Stimulated activated CD8-positive, alpha-beta memory T cell treated with anti-CD3 and anti-CD28 coated beads, Interleukin-15, amount 100 ng/mL, for 4 hours (primary cell): ENCODE results near the gene INF2.

Experiments
- DNase-seq, 2 donors: peaks; one replicate each; pipeline ENCODE4 v3.0.0-alpha.2; 2020; ENCODE audit warnings: low read depth in 2 of 2

The INF2 gene

GRCh38 chr14:104676694-104677511, 12.5 kb upstream of the INF2 start:
- DNase-seq: peak in 1 of 2 donors; percentile 18

- peak; percentile 66 to 70 for DNase-seq
Measured at GRCh38 chr14:104677512-104678332, 11.7 kb upstream of the INF2 start.

DNA sequence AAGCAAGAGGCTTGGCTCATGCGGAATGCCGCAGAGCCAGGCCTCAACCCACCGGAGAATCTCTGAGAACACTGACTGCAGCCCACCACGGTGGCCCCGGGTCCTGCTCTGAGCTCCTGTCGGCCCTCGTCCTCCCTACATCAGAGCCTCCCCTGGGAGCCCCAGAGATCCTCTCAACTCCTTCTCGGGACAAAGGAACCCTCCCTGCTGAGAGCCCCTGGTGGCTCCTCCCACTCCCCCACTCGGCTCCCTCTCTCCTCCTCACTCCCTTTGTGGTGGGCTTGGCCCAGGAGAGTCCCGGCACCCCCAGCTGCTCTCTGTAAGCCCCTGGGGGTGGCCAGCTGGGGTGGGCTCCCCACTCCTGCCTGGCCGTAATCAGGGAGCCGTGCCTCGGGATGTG, 11.1 kb upstream of the INF2 start:
- no peak for DNase-seq

- DNase-seq: no peak
Measured at GRCh38 chr14:104678901-104679705, 10.3 kb upstream of the INF2 start.

GRCh38 chr14:104680056-104680805, 9.2 kb upstream of the INF2 start:
- no peak for DNase-seq

- no peak for DNase-seq
Measured at GRCh38 chr14:104680806-104681688, 8.4 kb upstream of the INF2 start.

DNA sequence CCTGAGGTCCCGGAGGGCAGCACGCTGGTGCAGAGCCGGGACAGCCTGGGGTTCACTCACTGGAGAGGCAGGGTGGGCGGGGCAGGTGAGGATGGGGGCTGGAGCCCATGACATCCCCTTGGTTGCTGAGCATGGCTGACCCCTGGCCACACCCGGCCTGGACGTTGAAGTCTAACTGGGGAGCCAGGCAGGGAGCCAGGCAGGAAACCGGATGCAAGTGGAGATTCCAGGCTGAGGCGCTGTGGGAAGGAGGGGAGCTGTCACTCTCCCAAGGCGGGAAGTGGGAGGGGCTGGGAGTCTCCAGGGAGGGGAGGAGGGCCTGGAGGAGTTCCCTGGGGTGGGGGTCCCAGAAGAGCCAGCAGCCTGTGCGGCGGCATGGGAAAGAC, 7.7 kb upstream of the INF2 start:
- DNase-seq: no peak

DNA sequence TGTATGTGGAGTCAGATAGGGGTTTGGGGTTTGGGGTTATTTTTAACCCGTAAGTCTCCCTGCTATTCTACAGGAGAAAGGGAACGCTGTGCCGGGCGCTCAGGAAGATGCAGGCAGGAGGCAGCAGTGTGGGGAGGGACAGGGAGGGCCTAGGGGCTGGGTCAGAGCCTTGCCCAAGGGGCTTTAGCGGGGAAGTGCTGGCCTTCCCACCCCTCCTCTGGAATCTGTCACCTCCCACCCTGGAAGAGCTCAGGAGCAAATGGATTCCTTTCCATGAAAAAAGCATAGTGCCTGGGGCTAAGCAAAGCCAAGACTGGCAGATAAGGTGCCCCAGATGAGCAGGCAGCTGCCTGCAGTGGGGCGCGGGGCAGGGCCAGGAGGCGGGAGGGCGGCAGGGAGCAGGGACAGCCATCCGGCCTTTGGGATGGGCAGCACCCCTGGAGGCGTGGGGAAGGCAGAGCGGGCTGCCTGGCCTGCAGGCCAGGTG, 7.3 kb upstream of the INF2 start:
- no peak for DNase-seq

DNA sequence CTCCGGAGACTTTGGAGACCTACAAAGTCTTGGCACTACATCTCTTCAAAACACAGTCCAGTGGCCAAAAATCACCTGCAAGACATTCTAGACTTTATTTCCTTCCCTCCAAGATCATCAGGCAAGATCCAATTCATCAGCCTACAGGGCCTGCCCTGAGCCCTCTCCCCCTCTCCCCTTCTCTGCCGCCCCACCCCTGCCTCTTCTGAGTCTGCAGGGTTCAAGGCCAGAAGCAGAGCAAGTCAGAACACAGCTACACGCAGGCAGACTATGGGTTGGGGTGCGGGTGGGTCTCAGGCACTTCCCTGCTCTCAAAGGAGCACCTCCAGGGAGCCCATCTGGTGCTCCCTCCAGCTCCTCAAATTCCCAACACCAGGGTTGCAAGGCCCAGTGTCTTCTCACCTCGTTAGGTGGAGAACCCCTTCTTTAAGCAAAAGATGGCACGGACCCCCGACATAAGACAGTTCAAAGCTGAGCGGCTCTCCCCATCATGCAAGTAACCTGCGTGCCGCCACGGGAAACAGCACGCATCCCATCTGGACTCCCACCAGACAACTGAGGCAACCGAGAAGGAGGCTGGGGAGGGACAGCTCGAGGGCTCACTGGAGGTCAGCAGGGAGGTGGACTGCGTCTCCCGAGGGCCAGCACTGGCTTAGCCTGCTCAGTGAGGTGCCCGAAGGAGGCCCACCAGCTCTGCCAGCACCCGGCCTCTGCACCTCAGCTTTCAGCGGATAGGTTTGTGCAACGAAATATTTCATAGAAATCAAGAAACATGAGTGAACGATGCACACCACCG, 5.6 kb upstream of the INF2 start:
- no peak for DNase-seq

DNA sequence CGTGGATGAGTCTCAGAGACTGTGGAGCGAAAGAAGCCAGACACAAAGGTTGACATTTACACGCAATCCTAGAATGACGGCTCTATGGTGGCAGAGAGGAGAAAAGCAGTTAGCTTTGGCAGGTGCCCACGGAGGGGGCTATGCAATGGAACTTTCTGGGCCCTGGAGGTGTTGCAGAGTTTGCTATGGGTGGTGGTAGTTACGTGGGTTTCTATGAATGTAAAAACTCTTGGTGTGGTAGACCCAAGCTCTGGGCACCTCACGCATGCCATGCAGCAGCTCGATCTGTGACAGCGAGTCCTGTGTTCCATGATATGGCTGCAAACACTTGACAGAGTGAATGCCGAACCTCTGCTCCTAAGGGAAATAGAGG, 5.0 kb upstream of the INF2 start:
- DNase-seq: no peak

- no peak for DNase-seq
Measured at GRCh38 chr14:104685216-104685997, 4.0 kb upstream of the INF2 start.

- no peak for DNase-seq
Measured at GRCh38 chr14:104685998-104686610, 3.3 kb upstream of the INF2 start.

GRCh38 chr14:104686624-104687517, 2.5 kb upstream of the INF2 start:
- DNase-seq: no peak

GRCh38 chr14:104687601-104688504, 1.6 kb upstream of the INF2 start:
- no peak for DNase-seq

DNA sequence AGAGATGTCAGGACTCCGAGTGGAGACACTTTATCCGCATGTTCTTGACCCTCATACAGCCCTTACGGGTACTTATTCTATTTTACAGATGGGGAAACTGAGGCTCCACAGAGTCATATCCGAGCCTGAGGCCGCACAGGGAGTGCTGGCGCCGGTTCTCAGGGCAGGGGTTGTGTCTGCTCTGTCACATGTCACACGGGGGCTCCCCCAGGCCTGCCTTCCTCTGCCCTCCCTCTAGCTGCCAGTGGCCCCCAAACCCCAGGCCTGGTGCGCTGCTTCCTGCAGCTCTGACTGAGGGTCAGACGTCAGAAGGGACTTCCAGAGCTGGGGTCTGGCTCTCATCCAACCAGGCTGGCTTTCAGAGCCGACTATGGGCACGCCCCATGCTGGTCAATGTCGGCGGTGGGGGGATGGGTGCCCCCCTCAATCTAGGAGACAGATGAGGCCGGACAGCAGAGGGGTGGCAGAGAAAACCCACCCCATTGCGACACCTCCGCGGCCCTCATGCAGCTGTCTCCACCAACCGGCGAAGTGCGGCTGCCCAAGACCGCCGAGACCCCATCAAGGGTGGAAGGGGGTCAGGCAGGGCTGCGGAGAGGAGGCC, 811 bp upstream of the INF2 start:
- DNase-seq: no peak
